Measurements from ENCODE around the gene PXDC1. TPM values are rescaled to one million over a fixed set of nuclear protein-coding genes. Genes with fewer than 3 reads are reported as not detected.
"Not testable (repeated sequence)": the region's sequence is repeated elsewhere in the genome, so short reads cannot be mapped to it uniquely, and the experiment has no call there.

The PXDC1 gene
- total RNA-seq, 1 experiment from 2014 or later = 10.9 TPM

DNA sequence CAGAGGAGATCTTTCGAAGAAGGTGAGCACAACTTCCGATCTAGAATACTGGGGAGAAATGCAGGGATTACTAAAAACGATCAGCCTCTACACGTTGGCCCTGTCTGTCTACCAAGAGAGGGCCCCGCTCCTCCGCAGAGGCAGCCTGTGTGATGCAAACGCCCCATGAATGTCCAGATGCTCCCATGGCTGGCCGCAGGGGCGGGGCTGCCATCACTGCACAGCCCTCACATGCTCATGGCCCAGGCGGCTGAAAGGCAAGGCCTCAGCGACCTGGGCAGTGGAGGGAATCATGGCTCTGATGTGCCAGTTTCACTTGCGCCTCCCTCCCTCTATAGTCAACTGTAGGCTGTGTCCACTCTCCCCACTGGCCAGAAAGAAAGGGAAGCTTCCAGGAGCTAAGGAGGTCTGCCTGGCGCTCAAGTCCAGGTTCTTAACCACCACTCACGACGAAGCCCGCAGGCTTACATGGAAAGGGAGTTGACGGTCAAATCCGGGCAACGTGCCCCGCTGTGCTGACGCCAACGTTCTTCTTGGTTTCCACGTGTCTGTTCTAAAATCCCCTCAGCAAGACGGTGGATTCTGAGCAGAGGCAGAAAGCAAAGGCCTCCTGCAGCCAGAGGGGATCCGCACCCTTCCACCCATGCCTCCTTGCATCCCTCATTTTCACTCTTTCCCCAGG, 14.2 kb downstream of the PXDC1 start:
- no peak for DNase-seq (ENCODE audit: extremely low read depth, low read depth)

DNA sequence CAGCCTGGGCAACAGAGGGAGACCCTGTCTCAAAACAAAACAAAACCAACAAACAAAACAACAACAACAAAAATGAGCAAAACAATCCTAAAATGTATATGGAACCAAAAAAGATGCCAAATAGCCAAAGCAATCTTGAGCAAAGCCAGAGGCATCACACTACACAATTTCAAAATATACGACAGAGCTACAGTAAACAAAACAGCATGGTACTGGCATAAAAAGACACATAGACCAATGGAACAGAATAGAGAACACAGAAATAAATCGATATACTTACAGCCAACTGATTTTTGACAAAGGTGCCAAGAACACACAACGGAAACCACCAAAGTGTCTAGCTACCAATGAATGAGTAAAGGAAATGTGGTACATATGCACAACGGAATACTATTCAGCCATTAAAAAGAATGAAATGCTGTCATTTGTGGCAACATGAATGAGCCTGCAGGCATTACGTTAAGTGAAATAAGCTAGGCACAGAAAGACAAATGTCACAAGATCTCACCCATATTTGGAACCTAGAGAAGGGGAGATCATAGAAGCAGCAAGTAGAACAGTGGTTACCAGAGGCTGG, 16.4 kb downstream of the PXDC1 start:
- no peak for DNase-seq (ENCODE audit: extremely low read depth, low read depth)

DNA sequence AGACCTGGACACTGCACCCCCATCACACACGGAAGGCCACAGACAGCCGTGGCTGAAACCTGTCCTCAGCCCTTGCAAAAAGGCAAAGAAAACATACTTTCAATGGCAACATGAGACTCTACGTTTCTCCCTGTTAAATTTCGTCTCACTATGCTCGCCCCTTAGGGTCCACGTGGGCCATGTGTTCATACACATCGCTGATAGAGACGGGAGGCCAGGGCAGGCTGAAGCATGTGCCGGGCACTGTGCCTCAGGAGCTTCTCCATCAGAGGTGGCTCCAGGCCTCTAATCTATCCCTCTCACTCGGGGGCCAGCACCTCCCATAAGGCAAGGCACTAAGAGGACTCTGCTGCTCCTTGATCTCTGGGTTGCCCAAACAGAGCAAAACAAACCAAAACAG, 17.5 kb downstream of the PXDC1 start:
- no peak for DNase-seq (ENCODE audit: extremely low read depth, low read depth)

DNA sequence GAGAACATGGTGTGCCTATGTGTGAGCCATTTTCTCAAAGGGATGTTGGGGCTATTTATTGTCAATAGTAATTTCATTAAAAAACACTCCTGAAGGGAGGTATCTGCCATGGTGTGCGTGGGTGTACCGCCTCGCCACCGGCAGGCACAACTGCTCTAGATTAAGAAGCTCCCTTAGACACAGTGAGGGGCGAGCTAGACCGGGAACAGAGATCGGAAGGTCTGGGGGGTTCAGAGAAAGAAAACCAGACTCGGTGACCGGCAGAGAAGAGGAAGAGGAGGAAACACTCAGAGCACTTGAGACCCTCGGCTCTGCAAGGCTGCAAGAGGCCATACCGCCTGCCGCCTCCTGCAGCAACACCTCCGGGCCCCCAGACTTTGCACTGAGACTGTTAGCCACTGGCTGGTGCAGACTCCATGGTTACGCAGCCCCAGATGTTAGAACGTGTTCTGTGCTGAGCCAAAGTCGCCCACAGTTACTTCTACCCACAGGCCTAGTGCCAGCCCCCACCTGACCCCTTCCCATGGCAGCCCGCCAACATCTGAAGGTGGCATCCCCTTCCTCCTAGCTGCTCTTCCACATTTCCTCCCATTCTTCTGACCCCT, 18.1 kb downstream of the PXDC1 start:
- DNase-seq (ENCODE audit: extremely low read depth, low read depth) = no peak

DNA sequence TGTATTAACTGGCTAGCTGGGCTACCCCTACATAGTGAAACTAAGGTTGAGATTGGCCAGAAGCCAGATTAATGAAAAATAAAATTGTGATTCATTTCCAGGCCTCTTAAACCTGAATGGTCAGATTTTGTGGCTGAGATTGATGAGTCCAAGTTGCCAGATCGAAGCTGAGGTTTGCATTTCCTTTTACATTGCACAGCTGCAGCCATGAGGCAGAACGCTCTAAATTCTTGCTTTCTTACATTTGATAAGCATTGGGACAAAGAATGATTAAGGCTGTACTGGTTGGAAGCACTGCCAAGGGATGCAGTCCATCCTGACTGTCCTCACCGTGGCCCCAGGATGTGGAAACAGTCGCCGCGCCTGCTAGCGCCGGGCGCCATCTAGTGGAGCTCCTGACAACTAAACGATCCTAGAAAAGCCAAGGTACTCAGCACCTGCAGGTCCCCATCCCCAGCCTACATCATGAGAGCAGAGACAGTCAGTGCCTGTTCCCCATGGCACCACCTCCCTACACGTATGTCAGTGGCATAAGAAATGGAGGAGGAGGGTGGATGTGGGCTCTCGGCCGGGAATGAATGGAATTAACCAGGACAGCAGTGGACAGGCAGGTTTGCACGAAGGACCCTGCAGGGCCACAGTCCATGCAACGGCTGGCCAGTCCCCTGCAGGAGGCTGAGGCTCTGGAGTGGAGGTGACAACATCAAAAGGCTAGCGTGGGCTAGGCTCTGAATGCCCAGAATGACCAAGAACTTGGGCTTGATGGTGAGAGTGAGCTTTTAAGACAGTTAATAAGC, 19.0 kb downstream of the PXDC1 start:
- peak; percentile 54 for DNase-seq (ENCODE audit: extremely low read depth, low read depth)

DNA sequence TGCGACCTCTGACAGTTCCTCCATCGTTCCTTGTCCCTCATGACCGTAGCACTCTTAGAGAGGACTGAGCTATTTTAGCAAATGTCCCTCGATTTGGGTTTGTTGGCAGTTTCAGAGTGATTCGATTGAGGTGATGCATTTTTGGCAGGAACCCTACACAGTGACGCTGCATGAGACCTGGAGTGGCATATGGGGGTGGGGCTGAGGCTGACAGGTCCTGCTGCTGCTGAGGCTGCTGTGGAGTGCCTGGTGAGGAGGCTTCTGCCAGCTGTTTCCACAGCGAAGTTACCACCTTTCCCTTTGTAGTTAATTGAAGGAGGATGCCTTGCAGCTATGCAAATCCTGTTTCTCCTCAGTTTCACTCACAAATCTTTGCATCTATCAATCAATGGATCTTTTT, 19.8 kb downstream of the PXDC1 start:
- no peak for DNase-seq (ENCODE audit: extremely low read depth, low read depth)

DNA sequence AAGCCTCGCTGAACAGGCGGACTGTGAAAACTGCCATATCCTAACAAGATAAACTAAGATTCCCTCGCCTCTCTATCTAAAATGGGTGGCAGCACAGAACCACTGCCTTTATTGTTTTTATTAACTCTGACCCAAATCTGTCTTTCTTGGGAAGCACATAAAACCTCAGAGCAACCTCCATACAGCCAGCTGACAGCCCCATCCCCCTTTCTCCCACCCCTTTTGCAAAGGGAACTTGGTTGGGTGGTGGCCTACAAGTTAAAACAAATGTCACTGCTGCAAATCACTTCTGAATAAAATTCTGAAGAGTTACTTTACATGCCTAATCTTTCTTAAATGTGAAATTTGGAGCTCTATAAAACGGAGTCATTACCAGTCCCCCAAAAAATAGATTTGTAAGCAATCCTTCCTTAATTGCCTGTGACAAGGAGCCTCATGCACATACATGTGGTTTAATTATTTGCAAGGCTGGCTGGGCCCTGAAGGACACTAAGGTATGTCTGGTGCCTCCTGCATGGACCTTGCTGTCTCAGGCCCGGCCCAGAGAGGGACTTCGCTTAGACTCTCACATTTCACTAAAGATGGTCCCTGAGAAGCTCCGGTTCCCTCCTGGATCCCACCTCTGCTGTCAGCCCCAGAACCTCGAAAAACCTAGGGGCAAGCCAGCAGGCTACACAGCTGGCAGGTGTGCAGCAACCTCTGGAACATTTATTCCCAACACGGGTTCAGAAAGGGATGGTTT, 21.7 kb downstream of the PXDC1 start:
- DNase-seq (ENCODE audit: extremely low read depth, low read depth) = no peak

DNA sequence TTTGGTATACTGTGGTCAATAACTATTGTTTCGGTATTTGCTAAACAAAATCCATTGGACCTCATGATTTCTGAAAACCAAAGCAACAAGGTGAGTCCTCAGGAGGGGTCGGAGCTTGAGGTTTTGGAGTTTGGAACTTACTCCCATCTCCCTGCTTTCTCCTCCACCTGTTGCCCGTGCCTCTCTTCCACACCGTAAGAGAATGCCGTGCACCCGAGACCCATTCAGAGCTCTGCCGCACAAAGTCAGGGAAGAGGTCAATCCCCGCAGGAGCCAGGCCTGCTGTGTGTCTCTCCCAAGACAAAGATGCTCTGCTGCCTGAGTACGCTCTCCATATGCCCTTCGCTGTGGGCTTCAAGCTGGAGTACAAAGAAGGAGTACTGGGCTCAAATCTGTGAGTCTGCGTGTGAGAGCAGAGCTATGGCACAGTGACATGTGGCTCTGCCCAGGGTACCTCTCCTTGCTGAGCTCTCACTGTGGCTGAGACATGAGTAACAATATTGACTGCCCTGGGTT, 23.9 kb downstream of the PXDC1 start:
- DNase-seq (ENCODE audit: extremely low read depth, low read depth) = no peak

DNA sequence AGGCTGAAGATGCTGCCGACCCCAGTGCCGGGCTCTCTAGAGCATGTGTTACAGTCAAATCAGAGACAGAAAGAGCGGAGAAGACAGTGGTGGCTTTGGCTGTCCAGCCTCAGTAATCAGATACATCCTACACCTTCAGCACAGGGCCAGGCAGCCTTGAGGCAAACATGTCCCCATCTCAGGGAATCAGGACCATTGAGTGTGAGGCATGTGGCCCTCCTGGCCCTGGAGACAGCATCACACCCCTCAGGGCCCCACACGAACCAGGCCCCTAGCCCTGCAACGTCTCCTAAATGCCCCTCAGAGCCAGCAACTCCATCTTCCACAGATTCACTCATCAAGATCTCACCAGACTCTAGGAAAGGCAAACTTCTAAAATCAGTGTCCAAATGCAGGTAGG, 24.5 kb downstream of the PXDC1 start:
- no peak for DNase-seq (ENCODE audit: extremely low read depth, low read depth)

DNA sequence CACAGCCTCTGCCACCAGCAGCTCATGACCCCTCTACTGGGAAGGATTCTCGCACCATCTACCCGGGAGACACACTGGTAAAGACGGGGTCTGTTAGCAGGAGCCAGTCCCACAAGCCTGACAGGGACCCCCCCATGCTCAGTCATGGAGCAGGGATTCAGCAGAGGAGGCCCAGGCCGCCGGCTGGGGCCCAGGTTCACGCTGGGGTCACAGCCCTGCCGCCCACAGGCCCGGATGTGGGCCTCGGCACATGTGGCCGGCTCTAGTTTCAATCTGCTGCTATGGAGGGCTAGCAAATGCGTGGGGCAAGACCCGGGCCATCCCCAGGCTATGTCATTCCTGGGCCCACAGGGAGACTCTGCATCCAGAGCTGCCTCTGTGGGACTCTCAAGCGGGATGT, 25.1 kb downstream of the PXDC1 start:
- DNase-seq (ENCODE audit: extremely low read depth, low read depth) = no peak

DNA sequence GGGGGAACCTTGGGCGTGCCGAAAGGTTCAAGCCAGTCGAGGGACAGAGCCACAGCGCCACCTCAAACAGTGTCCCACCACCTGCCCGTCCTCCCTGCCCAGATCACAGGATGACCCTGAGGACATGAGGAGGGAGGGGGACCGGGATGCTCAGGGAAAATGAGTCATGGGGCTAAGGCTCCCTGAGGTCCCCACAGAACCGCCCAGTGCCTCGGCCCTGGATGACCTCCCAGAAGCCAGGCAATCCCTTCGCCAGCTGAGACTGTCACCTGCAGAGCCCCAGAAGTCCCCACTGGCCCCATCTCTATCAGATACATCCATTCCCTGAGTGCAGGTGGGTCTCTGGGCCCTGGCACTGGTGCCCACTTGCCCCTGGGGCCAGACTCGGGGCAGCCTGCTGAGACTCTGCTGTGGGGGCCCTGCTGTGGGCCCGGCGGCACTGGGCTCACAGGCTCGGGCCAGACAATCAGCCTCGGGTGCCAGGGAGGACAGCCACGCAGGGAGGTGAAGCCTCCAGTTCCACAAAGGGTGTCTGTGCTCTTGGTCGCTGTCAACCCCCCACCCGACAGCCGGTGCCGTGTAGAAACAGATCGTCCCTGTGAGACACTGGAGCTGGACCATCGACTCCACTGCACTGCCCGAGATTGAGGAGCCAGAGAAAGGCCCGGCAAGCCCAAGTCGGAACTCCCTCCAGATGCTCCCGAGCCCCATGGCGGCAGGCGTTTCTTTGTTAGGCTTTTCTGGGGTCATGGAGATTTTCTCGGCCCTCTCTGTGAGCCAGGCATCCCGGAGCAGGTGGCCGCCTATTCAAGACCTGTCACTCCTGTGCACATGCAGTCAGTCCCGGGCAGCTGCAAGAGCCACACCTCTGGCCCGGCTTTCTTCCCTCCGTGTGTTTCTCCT, 26.1 kb downstream of the PXDC1 start:
- no peak for DNase-seq (ENCODE audit: extremely low read depth, low read depth)

DNA sequence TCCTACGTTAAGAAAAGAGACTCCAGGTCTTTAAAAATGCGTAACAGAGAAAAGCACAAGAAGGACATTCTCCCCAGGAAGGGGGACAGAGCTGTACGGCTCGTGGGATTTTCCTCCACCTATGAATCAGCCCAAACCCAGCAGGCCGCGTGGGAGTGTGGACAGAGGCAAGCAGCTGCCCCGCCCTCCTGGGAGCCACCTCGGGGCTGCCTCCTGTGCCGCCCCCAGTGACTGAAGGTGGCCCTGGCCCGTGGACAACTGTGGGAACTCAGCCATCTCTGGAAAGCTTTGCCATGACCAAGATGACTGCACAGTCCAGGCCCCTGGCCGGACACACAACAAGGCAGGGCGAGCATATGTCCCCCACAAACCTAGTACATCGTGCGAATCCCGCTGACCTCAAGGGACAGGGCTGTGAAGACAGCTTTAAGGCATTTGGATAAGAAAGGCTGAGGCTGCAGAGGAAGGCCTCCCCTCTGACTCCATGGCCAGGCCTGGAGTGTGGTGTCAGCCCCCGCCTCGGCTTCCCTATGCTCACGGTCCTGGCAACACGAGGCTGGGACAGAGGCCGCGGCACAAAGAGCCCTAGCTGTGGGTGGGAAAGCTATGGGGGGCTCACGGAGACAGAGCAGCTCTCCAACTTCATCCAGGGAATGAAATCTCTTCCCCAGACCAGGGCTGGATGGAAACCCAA, 26.9 kb downstream of the PXDC1 start:
- no peak for DNase-seq (ENCODE audit: extremely low read depth, low read depth)

DNA sequence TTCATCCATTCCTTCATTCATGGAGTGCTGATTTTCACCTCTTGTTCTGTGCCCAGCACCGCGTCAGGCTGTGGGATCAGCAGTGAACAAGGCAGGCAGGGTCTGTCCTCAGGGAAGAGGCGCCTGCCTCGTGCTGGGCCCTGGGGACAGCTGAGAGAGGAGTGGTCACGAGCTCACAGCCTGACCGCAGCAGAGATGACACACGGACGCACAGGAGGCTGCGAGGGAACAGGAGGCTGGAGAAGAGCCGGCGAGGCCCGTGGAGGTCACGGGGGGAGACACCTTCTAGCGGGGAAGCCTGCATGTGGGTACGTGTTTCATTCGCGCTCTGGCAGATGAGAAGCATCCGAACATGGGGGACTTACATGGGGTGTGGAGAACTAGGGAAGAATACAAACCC, 27.5 kb downstream of the PXDC1 start:
- DNase-seq (ENCODE audit: extremely low read depth, low read depth) = no peak

DNA sequence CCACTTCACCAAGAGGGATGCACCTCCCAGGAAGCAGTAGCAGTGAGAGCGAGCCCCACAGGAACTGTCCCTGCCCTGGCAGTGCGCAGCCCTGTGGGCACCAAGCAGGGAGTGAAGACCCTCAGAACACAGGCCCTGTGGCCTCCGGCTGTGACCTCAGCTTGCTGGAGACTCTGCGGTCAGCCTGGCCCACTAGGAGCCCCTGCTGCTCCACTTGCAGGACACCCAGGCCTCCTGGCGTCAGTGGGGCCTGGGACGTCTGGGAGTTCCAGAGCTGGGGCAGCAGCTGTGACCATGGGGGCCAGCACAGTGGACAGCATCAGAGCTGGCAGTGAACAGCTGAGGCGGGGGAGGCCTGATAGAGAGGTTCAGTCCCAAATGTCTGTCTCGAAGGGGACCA, 28.3 kb downstream of the PXDC1 start:
- no peak for DNase-seq (ENCODE audit: extremely low read depth, low read depth)

DNA sequence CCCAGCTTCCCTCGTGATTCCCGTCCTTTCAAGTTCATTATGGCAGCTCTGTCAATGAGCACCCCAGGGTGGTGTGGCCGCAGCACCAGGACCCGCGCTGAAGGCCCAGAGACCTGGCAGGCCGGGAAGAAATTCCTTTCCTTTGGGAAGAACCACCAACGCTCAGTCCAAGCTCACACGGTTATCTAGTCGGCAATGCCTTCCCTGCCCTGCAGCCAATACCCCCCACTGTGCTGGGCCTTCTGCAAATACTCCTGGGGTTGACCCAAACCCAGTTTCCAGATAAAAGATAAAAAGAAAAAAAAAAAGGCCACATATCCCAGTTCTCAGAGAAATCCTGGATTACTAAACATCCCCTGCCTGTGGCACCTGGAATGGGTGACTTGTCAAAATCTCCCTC, 28.7 kb downstream of the PXDC1 start:
- no peak for DNase-seq (ENCODE audit: extremely low read depth, low read depth)

DNA sequence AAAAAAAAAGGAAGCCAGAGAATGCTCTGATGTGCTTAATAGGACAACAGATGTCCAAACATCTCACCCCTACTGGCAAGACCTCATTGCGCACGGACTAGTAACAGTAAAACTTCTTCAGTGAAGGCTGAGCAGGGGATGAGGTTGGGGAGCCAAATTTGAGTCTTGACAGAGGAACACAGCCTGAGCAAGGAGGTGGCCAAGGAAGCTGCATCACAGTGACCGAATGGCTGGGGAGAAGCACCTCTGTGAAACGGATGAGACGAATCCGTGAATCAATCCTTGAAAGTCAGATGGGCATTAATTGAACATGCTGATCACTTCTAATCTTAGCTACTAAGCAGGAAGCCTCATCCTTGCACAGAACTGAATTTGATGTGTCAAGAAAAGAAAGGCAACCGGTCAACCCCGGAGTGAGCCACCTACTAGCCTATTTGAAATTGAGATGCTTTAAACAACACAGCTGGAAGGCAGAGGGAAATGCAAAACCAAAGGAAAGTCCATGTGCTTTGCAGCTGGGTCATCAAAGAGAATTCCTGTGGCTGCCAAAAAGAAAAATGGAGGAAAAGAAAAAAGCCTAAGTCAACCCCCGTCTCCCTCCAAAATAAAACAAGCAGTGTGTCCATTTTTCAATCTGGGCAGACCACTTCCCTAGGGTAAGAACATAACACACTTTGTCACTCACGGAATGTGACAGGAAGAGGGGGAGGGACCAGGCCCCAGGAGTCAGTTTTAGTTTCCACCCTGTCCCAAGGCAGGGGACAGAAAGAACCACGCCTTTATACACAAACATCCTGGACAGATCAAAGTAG, 29.5 kb downstream of the PXDC1 start:
- no peak for DNase-seq (ENCODE audit: extremely low read depth, low read depth)

DNA sequence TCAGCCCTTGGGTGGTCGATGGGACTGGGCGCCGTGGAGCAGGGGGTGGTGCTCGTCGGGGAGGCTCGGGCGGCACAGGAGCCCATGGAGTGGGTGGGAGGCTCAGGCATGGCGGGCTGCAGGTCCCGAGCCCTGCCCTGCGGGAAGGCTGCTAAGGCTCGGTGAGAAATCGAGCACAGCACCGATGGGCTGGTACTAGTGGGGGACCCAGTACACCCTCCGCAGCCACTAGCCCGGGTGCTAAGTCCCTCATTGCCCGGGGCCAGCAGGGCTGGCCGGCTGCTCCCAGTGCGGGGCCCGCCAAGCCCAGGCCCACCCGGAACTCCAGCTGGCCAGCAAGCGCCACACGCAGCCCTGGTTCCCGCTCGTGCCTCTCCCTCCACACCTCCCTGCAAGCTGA, 30.7 kb downstream of the PXDC1 start:
- DNase-seq (ENCODE audit: extremely low read depth, low read depth) = not testable (repeated sequence)

Data from NCI-H460 (cell line).